ENCODE data around the gene WDR49. TPM values are rescaled to one million over a fixed set of nuclear protein-coding genes. Genes with fewer than 3 reads are reported as not detected.

Gene WDR49
- total RNA-seq, 1 donor from 2014 or later = 0.32 TPM

GRCh38 chr3:167487556-167487955 lies 166.2 kb downstream of the WDR49 start:
- DNase-seq (ENCODE audit: low spot score) = no peak

GRCh38 chr3:167484551-167484950 lies 169.2 kb downstream of the WDR49 start:
- no peak for DNase-seq (ENCODE audit: low spot score)

GRCh38 chr3:167483708-167484475 lies 169.8 kb downstream of the WDR49 start:
- DNase-seq (ENCODE audit: low spot score) = no peak

- DNase-seq (ENCODE audit: low spot score) = no peak
Measured at GRCh38 chr3:167481164-167481563, 172.6 kb downstream of the WDR49 start.

GRCh38 chr3:167480748-167481147 lies 173.0 kb downstream of the WDR49 start:
- DNase-seq (ENCODE audit: low spot score) = no peak

GRCh38 chr3:167473863-167474262 lies 179.9 kb downstream of the WDR49 start, which contains the start of gene SERPINI2:
Gene SERPINI2 (minus strand): TSS chr3:167474042. CDS start chr3:167471834, 2,208 bp downstream.
- DNase-seq (ENCODE audit: low spot score) = no peak

- no peak for DNase-seq (ENCODE audit: low spot score)
Measured at GRCh38 chr3:167469381-167469780, 184.4 kb downstream of the WDR49 start.

GRCh38 chr3:167467848-167468611 lies 185.7 kb downstream of the WDR49 start:
- DNase-seq (ENCODE audit: low spot score) = no peak

- DNase-seq (ENCODE audit: low spot score) = no peak
Measured at GRCh38 chr3:167466966-167467365, 186.8 kb downstream of the WDR49 start.

- DNase-seq (ENCODE audit: low spot score) = no peak
Measured at GRCh38 chr3:167456157-167456799, 197.5 kb downstream of the WDR49 start.

GRCh38 chr3:167453815-167454214 lies 199.9 kb downstream of the WDR49 start:
- DNase-seq (ENCODE audit: low spot score) = no peak

GRCh38 chr3:167451282-167451681 lies 202.5 kb downstream of the WDR49 start:
- DNase-seq (ENCODE audit: low spot score) = no peak

- no peak for DNase-seq (ENCODE audit: low spot score)
Measured at GRCh38 chr3:167450675-167451074, 203.1 kb downstream of the WDR49 start.

GRCh38 chr3:167450195-167450594 lies 203.5 kb downstream of the WDR49 start:
- no peak for DNase-seq (ENCODE audit: low spot score)

- no peak for DNase-seq (ENCODE audit: low spot score)
Measured at GRCh38 chr3:167445491-167445890, 208.3 kb downstream of the WDR49 start.

- no peak for DNase-seq (ENCODE audit: low spot score)
Measured at GRCh38 chr3:167441256-167441655, 212.5 kb downstream of the WDR49 start.

- DNase-seq (ENCODE audit: low spot score) = no peak
Measured at GRCh38 chr3:167437428-167438139, 216.2 kb downstream of the WDR49 start.

Other genes starting within 250 kb of the WDR49 start
- gene SERPINI2, start 179.9 kb downstream of the WDR49 start, total RNA-seq = 0.23 TPM
- gene PDCD10, start 81.0 kb upstream of the WDR49 start, total RNA-seq = 33.5 TPM
- 2.9 TPM for gene SERPINI1, start 81.8 kb upstream of the WDR49 start, total RNA-seq